ENCODE results near the gene TMTC4. TPM values are rescaled to one million over a fixed set of nuclear protein-coding genes. Genes with fewer than 3 reads are reported as not detected.

The TMTC4 gene
- total RNA-seq, 6 donors from 2014 or later = 11.4 to 17.8 (median 14.5) TPM

DNA sequence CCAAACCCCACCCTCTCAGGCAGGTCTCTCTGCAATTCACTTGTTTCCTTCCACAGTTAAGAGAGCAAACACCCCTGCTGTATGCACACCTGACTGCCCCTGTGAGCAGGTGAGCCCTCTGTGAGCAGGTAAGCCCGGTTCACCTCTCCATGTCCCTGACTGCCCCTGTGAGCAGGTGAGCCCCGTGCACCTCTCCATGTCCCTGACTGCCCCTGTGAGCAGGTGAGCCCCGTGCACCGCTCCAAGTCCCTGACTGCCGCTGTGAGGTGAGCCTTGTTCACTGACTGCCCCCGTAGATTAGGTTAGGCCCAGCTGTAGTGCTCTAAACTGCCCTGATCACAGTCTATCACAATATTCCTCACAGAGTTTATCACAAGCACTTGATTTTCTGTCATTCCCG, 29.2 kb downstream of the TMTC4 start:
- no peak for TF ChIP-seq POLR2A (IDR thresholded peaks at IDR 0.05)
- no peak for TF ChIP-seq EP300 (IDR thresholded peaks at IDR 0.05)
- no peak for TF ChIP-seq POLR2AphosphoS5 (IDR thresholded peaks at IDR 0.05)
- TF ChIP-seq, protein P1, sequence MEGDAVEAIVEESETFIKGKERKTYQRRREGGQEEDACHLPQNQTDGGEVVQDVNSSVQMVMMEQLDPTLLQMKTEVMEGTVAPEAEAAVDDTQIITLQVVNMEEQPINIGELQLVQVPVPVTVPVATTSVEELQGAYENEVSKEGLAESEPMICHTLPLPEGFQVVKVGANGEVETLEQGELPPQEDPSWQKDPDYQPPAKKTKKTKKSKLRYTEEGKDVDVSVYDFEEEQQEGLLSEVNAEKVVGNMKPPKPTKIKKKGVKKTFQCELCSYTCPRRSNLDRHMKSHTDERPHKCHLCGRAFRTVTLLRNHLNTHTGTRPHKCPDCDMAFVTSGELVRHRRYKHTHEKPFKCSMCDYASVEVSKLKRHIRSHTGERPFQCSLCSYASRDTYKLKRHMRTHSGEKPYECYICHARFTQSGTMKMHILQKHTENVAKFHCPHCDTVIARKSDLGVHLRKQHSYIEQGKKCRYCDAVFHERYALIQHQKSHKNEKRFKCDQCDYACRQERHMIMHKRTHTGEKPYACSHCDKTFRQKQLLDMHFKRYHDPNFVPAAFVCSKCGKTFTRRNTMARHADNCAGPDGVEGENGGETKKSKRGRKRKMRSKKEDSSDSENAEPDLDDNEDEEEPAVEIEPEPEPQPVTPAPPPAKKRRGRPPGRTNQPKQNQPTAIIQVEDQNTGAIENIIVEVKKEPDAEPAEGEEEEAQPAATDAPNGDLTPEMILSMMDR (IDR thresholded peaks at IDR 0.05) = no peak
- no peak overlapping the region for H3K4me3 ChIP-seq
- no peak overlapping the region for H3K27ac ChIP-seq
- H3K4me1 ChIP-seq = no peaks in the 10 kb centered on the region
- ATAC-seq (ENCODE audit: low FRiP score in 2 of 2) = peak in 1 of 2 donors; percentile 31
- DNase-seq = no peak
- no peaks in the 10 kb centered on the region for H3K27me3 ChIP-seq
- H3K36me3 ChIP-seq = peaks cover 0 to 18% (median 5%) of the 10 kb centered on the region in 4 donors
- no peaks in the 10 kb centered on the region for H3K9me3 ChIP-seq
- WGBS, 2 donors = 95% methylated on average over 7 of the region's 7 CpGs

GRCh38 chr13:100644371-100644770, 30.2 kb downstream of the TMTC4 start:
- no peak for ATAC-seq (ENCODE audit: low FRiP score in 2 of 2)
- Histone ChIP-seq H3K9me3 (no peaks in the 10 kb centered on the region), H3K4me1 (no peaks in the 10 kb centered on the region), H3K27ac (no peak overlapping the region), H3K27me3 (no peaks in the 10 kb centered on the region), H3K4me3 (no peak overlapping the region), H3K36me3 (peaks cover 0 to 18% (median 5%) of the 10 kb centered on the region in 4 donors)
- TF ChIP-seq, protein P1 (IDR thresholded peaks at IDR 0.05) = no peak
- TF ChIP-seq EP300 (IDR thresholded peaks at IDR 0.05) (no peak), POLR2AphosphoS5 (IDR thresholded peaks at IDR 0.05) (no peak), POLR2A (IDR thresholded peaks at IDR 0.05) (no peak)
- DNase-seq = no peak
- 96% methylated on average over 6 to 7 of the region's 7 CpGs for WGBS, 2 donors

GRCh38 chr13:100637796-100638195, 36.8 kb downstream of the TMTC4 start:
- ATAC-seq (ENCODE audit: low FRiP score in 2 of 2) = no peak
- 86 to 88% methylated on average over 5 of the region's 5 CpGs for WGBS, 2 donors
- peaks cover 0 to 65% (median 31%) of the 10 kb centered on the region in 4 donors for H3K36me3 ChIP-seq

GRCh38 chr13:100637380-100637779, 37.2 kb downstream of the TMTC4 start:
- TF ChIP-seq, protein P1 (IDR thresholded peaks at IDR 0.05) = no peak
- TF ChIP-seq POLR2AphosphoS5 (IDR thresholded peaks at IDR 0.05) = no peak
- no peak for TF ChIP-seq EP300 (IDR thresholded peaks at IDR 0.05)
- TF ChIP-seq POLR2A (IDR thresholded peaks at IDR 0.05) = no peak
- H3K36me3 ChIP-seq = peaks cover 0 to 67% (median 31%) of the 10 kb centered on the region in 4 donors
- DNase-seq (no peak), ATAC-seq (ENCODE audit: low FRiP score in 2 of 2) (no peak)
- 93 to 97% methylated on average over 15 to 16 of the region's 16 CpGs for WGBS, 2 donors
- H3K27ac ChIP-seq = no peak overlapping the region
- no peaks in the 10 kb centered on the region for H3K4me1 ChIP-seq
- H3K9me3 ChIP-seq = no peaks in the 10 kb centered on the region
- H3K27me3 ChIP-seq = no peaks in the 10 kb centered on the region
- no peak overlapping the region for H3K4me3 ChIP-seq

More at GRCh38 chr13:100637796-100638195, 36.8 kb downstream of the TMTC4 start:
- Histone ChIP-seq H3K27ac (no peak overlapping the region), H3K27me3 (no peaks in the 10 kb centered on the region), H3K4me3 (no peak overlapping the region), H3K4me1 (no peaks in the 10 kb centered on the region), H3K9me3 (no peaks in the 10 kb centered on the region)
- TF ChIP-seq POLR2A (IDR thresholded peaks at IDR 0.05) (no peak), POLR2AphosphoS5 (IDR thresholded peaks at IDR 0.05) (no peak), EP300 (IDR thresholded peaks at IDR 0.05) (no peak)
- TF ChIP-seq, protein P1 (IDR thresholded peaks at IDR 0.05) = no peak
- no peak for DNase-seq

DNA sequence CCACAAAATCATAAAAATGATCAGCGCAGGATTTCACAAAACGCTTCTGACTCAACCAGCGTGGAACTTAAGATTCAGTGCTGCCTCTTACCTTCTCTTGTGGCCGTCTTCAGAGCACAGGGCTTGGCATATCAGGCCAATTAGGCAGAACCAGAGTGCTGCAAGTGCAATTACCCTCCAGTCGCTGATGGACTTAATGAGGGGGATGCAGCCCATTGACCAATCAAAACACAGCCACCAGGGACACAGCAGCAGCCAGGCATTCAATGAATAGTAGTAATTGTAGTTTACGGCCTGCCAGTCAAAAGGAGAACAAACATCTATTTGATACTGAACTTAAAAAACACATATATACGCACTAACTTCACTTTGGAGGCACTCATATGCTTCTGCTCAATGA, 38.2 kb downstream of the TMTC4 start:
- Histone ChIP-seq H3K4me1 (no peaks in the 10 kb centered on the region), H3K27me3 (no peaks in the 10 kb centered on the region), H3K36me3 (peaks cover 0 to 57% (median 28%) of the 10 kb centered on the region in 4 donors), H3K9me3 (no peaks in the 10 kb centered on the region), H3K27ac (no peak overlapping the region), H3K4me3 (no peak overlapping the region)
- 93 to 98% methylated on average over 5 to 7 of the region's 7 CpGs for WGBS, 2 donors
- TF ChIP-seq, protein P1 (IDR thresholded peaks at IDR 0.05) = no peak
- TF ChIP-seq POLR2AphosphoS5 (IDR thresholded peaks at IDR 0.05) (no peak), EP300 (IDR thresholded peaks at IDR 0.05) (no peak), POLR2A (IDR thresholded peaks at IDR 0.05) (no peak)
- ATAC-seq (ENCODE audit: low FRiP score in 2 of 2) = no peak
- no peak for DNase-seq

Measured in upper lobe of left lung (tissue), 6 donors.